Activated T-helper 1 cell treated with Interleukin-2 at 50 U/mL for 16 hours (primary cell): ENCODE data around the gene APOC4.

ENCODE experiments used
- DNase-seq: peaks from one replicate; pipeline ENCODE4 v3.0.0-alpha.2; 2020; ENCODE audit warnings: low read depth

Gene APOC4

DNA sequence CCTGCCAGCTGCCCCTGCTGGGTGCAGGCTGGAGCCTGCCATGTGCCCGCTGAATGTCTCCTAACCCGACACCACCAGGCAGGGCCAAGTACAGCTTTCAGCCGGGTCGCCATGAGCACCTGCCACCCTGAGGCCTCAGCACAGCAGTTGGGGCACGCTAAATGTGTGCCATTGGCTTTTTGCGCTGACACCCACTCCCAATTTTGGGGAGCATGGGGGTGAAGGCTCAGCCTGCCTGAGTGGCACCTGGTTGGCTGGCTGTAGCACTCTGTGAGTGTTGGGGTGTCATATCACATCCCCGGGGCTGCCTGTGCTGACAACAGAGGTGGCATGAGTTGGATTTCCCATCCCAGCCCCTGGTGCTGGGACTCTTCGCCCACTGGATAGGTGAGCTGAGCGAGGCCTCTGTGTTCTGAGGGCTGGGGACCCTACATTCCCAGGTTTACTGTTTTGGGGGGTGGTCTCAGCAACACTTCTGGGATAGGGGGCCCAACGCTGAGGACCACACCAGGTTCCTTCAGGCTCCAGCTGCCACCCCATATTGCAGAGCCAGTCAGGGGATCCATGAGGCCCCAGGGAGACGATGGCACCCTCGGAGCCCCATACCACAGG lies 52.0 kb downstream of the APOC4 start:
- DNase-seq, result no peak
